ENCODE results near the gene ALPK3. TPM values are rescaled to one million over a fixed set of nuclear protein-coding genes. Genes with fewer than 3 reads are reported as not detected.
"Not testable (repeated sequence)": the region's sequence is repeated elsewhere in the genome, so short reads cannot be mapped to it uniquely, and the experiment has no call there.

The ALPK3 gene
- total RNA-seq, 2 experiments from 2014 or later = 0.18 to 0.24 TPM

- Mint-ChIP-seq H3K9me3 (ENCODE audit: insufficient read depth) (no peaks in the 10 kb centered on the region), H3K27ac (no peak overlapping the region), H3K4me3 (no peak overlapping the region), H3K36me3 (ENCODE audit: low read depth) (no peaks in the 10 kb centered on the region), H3K27me3 (ENCODE audit: low read depth) (peaks cover 16% of the 10 kb centered on the region), H3K4me1 (ENCODE audit: low read depth) (no peaks in the 10 kb centered on the region)
- ATAC-seq (no peak), DNase-seq (no peak)
- ChIA-PET CTCF (no interaction called here), POLR2A (no interaction called here)
These were observed 22.6 kb downstream of the ALPK3 start for GRCh38 chr15:84839714-84840113.

GRCh38 chr15:84840255-84840654 is 23.1 kb downstream of the ALPK3 start:
- ATAC-seq (no peak), DNase-seq (no peak)
- Mint-ChIP-seq H3K4me1 (ENCODE audit: low read depth) (no peaks in the 10 kb centered on the region), H3K27me3 (ENCODE audit: low read depth) (peaks cover 16% of the 10 kb centered on the region), H3K27ac (no peak overlapping the region), H3K9me3 (ENCODE audit: insufficient read depth) (no peaks in the 10 kb centered on the region), H3K4me3 (no peak overlapping the region), H3K36me3 (ENCODE audit: low read depth) (no peaks in the 10 kb centered on the region)
- CTCF ChIA-PET = no interaction called here
- POLR2A ChIA-PET = no interaction called here

GRCh38 chr15:84840741-84841429 is 23.7 kb downstream of the ALPK3 start:
- ChIA-PET CTCF (no interaction called here), POLR2A (no interaction called here)
- no peak overlapping the region for H3K27ac Mint-ChIP-seq

GRCh38 chr15:84842781-84843180 is 25.6 kb downstream of the ALPK3 start:
- CTCF ChIA-PET = no interaction called here
- H3K27ac Mint-ChIP-seq = no peak overlapping the region
- POLR2A ChIA-PET = no interaction called here
- H3K4me3 Mint-ChIP-seq = no peak overlapping the region
- H3K9me3 Mint-ChIP-seq (ENCODE audit: insufficient read depth) = peaks cover 12% of the 10 kb centered on the region
- no peaks in the 10 kb centered on the region for H3K4me1 Mint-ChIP-seq (ENCODE audit: low read depth)
- H3K27me3 Mint-ChIP-seq (ENCODE audit: low read depth) = peaks cover 5% of the 10 kb centered on the region
- peaks cover 7% of the 10 kb centered on the region for H3K36me3 Mint-ChIP-seq (ENCODE audit: low read depth)
- no peak for DNase-seq
- ATAC-seq = no peak

More at GRCh38 chr15:84840741-84841429, 23.7 kb downstream of the ALPK3 start:
- H3K27me3 Mint-ChIP-seq (ENCODE audit: low read depth) = peaks cover 14% of the 10 kb centered on the region
- DNase-seq = no peak
- H3K4me3 Mint-ChIP-seq = no peak overlapping the region
- ATAC-seq = no peak
- H3K9me3 Mint-ChIP-seq (ENCODE audit: insufficient read depth) = peaks cover under 1% of the 10 kb centered on the region
- H3K4me1 Mint-ChIP-seq (ENCODE audit: low read depth) = no peaks in the 10 kb centered on the region
- H3K36me3 Mint-ChIP-seq (ENCODE audit: low read depth) = no peaks in the 10 kb centered on the region

DNA sequence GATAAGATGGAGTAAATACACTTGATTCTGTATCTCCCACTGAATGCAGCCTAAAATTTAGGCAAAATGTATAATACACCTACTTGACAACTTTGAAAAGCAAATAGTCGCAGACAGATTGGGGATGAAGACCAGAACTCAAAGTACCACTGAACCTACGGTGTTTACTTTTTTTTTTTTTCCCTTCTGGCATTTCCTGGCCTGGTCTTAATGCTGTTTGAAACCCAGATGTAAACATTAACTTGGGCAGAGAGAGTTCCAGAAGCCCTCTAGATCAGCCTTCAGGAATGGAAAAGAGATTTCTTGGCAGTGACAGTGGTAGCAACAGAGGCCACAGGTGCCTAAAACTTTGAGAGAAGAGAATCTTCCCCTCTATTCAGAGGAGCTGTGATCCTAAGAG is 27.8 kb downstream of the ALPK3 start:
- DNase-seq (no peak), ATAC-seq (no peak)
- H3K27me3 Mint-ChIP-seq (ENCODE audit: low read depth) = peaks cover 5% of the 10 kb centered on the region
- H3K4me1 Mint-ChIP-seq (ENCODE audit: low read depth) = no peaks in the 10 kb centered on the region
- peaks cover 12% of the 10 kb centered on the region for H3K9me3 Mint-ChIP-seq (ENCODE audit: insufficient read depth)
- ChIA-PET POLR2A (interaction anchor here (0.6 kb wide), 1 partner anchor 659 kb away, joined by 5 read pairs; no protein-coding TSS in a partner anchor), CTCF (interaction anchor here (0.6 to 2.6 kb wide), 8 partner anchors 11 to 1980 kb away, joined by 3 to 12 read pairs (median 4); no protein-coding TSS in a partner anchor)
- no peak overlapping the region for H3K4me3 Mint-ChIP-seq
- no peak overlapping the region for H3K27ac Mint-ChIP-seq
- peaks cover 7% of the 10 kb centered on the region for H3K36me3 Mint-ChIP-seq (ENCODE audit: low read depth)

DNA sequence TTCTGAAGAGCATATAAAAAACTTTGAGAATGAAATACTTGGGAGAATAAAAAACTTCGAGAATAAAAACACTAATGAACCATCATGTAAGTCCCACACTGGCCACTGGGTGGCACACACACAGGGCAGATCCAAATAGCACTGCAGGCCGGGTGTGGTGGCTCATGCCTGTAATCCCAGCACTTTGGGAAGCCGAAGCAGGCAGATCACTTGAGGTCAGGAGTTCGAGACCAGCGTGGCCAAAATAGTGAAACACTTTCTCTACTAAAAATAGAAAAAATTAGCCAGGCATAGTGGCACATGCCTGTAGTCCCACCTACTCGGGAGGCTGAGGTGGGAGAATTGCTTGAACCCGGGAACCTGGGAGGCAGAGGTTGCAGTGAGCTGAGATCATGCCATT is 28.5 kb downstream of the ALPK3 start:
- CTCF ChIA-PET = interaction anchor here (0.7 to 2.6 kb wide), 8 partner anchors 11 to 1981 kb away, joined by 3 to 12 read pairs (median 4); no protein-coding TSS in a partner anchor
- H3K4me3 Mint-ChIP-seq; H3K27ac Mint-ChIP-seq; POLR2A ChIA-PET; H3K4me1 Mint-ChIP-seq (ENCODE audit: low read depth); ATAC-seq; H3K27me3 Mint-ChIP-seq (ENCODE audit: low read depth); H3K36me3 Mint-ChIP-seq (ENCODE audit: low read depth): not testable (repeated sequence)
- DNase-seq = peak; percentile 58
- H3K9me3 Mint-ChIP-seq (ENCODE audit: insufficient read depth) = peaks cover 12% of the 10 kb centered on the region

DNA sequence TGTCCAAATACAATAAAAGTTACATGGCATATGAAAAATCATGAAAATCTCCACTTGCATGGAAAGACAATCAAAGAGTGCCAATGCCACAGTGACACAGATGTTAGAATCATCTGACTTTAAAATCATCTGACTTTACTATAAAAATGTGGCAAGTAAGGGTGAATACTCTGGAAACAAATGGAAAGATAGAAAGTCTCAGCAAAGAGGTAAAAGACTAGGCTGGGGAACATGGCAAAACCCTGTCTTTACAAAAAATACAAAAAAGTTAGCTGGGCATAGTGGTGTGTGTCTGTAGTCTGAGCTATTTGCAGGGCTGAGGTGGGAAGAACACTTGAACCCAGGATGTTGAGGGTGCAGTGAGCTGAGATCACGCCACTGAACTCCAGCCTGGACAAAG is 29.1 kb downstream of the ALPK3 start:
- ATAC-seq (no peak), DNase-seq (no peak)
- H3K4me3 Mint-ChIP-seq = no peak overlapping the region
- H3K27ac Mint-ChIP-seq = no peak overlapping the region
- peaks cover 7% of the 10 kb centered on the region for H3K27me3 Mint-ChIP-seq (ENCODE audit: low read depth)
- ChIA-PET CTCF (interaction anchor here (0.7 to 2.6 kb wide), 6 partner anchors 12 to 157 kb away, joined by 3 to 12 read pairs (median 4); no protein-coding TSS in a partner anchor), POLR2A (no interaction called here)
- peaks cover 7% of the 10 kb centered on the region for H3K36me3 Mint-ChIP-seq (ENCODE audit: low read depth)
- peaks cover 12% of the 10 kb centered on the region for H3K9me3 Mint-ChIP-seq (ENCODE audit: insufficient read depth)
- no peaks in the 10 kb centered on the region for H3K4me1 Mint-ChIP-seq (ENCODE audit: low read depth)

DNA sequence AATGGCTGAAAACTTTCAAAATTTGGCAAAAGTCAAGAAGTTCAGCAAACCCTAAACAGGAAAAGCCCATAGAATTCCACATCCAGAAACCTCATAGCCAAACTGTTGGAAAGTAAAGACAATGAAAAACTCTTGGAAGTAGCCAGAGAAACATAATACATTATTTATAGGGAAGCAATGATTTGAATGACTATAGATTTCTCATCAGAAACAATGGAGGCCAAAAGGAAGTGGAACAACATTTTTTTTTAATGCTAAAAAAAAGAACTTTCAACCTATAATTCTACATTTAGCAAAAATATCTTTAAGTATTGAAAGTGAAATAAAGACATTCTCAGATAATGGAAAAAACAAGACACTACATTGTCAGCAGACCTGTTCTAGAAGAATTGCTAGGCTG is 30.2 kb downstream of the ALPK3 start:
- ATAC-seq (no peak), DNase-seq (no peak)
- no peak overlapping the region for H3K4me3 Mint-ChIP-seq
- POLR2A ChIA-PET = no interaction called here
- peaks cover 7% of the 10 kb centered on the region for H3K36me3 Mint-ChIP-seq (ENCODE audit: low read depth)
- H3K27ac Mint-ChIP-seq = no peak overlapping the region
- CTCF ChIA-PET = interaction anchor here (2.6 kb wide), 1 partner anchor 13 kb away, joined by 12 read pairs; no protein-coding TSS in a partner anchor
- no peaks in the 10 kb centered on the region for H3K4me1 Mint-ChIP-seq (ENCODE audit: low read depth)
- peaks cover 4% of the 10 kb centered on the region for H3K27me3 Mint-ChIP-seq (ENCODE audit: low read depth)
- peaks cover 12% of the 10 kb centered on the region for H3K9me3 Mint-ChIP-seq (ENCODE audit: insufficient read depth)

- POLR2A ChIA-PET = no interaction called here
- H3K27ac Mint-ChIP-seq = no peak overlapping the region
- CTCF ChIA-PET = interaction anchor here (0.5 to 1.8 kb wide), 2 partner anchors 76 to 254 kb away, joined by 3 to 6 read pairs; no protein-coding TSS in a partner anchor
- H3K4me3 Mint-ChIP-seq = no peak overlapping the region
- no peak for DNase-seq
- no peaks in the 10 kb centered on the region for H3K4me1 Mint-ChIP-seq (ENCODE audit: low read depth)
- no peak for ATAC-seq
- H3K36me3 Mint-ChIP-seq (ENCODE audit: low read depth) = no peaks in the 10 kb centered on the region
- H3K9me3 Mint-ChIP-seq (ENCODE audit: insufficient read depth) = peaks cover under 1% of the 10 kb centered on the region
- peaks cover 2% of the 10 kb centered on the region for H3K27me3 Mint-ChIP-seq (ENCODE audit: low read depth)
These were observed 35.1 kb downstream of the ALPK3 start for GRCh38 chr15:84852212-84852611.

DNA sequence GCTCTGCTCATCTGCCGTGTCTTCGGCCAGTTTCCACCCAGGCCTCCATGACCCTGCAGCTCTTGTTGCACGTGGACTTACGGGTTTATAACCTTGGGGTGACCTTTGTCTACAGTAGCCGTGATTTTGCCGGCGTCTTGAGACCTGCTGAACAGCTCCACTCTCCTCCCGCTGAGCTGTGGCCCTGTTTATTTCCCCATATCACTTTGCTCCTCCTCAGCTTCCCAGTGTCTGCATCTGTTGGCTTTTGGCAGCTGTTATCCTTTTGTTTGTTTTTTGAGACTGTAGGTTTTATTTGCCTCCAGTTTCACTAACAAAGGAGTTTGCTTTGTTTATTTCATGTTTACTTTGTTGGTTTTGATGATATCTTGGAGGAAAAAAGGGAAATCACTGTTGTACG is 38.0 kb downstream of the ALPK3 start:
- CTCF ChIA-PET = no interaction called here
- no peaks in the 10 kb centered on the region for H3K4me1 Mint-ChIP-seq (ENCODE audit: low read depth)
- no peaks in the 10 kb centered on the region for H3K9me3 Mint-ChIP-seq (ENCODE audit: insufficient read depth)
- ATAC-seq (no peak), DNase-seq (no peak)
- no peak overlapping the region for H3K27ac Mint-ChIP-seq
- peaks cover 2% of the 10 kb centered on the region for H3K27me3 Mint-ChIP-seq (ENCODE audit: low read depth)
- H3K4me3 Mint-ChIP-seq = no peak overlapping the region
- POLR2A ChIA-PET = no interaction called here
- H3K36me3 Mint-ChIP-seq (ENCODE audit: low read depth) = no peaks in the 10 kb centered on the region

- POLR2A ChIA-PET = no interaction called here
These were observed 38.6 kb downstream of the ALPK3 start for GRCh38 chr15:84855765-84856164.

GRCh38 chr15:84856731-84857417 is 39.7 kb downstream of the ALPK3 start:
- ChIA-PET CTCF (no interaction called here), POLR2A (no interaction called here)
- no peak overlapping the region for H3K27ac Mint-ChIP-seq
- no peak for DNase-seq
- no peaks in the 10 kb centered on the region for H3K9me3 Mint-ChIP-seq (ENCODE audit: insufficient read depth)
- H3K36me3 Mint-ChIP-seq (ENCODE audit: low read depth) = no peaks in the 10 kb centered on the region
- ATAC-seq = no peak
- no peak overlapping the region for H3K4me3 Mint-ChIP-seq
- no peaks in the 10 kb centered on the region for H3K27me3 Mint-ChIP-seq (ENCODE audit: low read depth)
- H3K4me1 Mint-ChIP-seq (ENCODE audit: low read depth) = no peaks in the 10 kb centered on the region

More at GRCh38 chr15:84855765-84856164, 38.6 kb downstream of the ALPK3 start:
- H3K9me3 Mint-ChIP-seq (ENCODE audit: insufficient read depth) = no peaks in the 10 kb centered on the region
- peaks cover 2% of the 10 kb centered on the region for H3K27me3 Mint-ChIP-seq (ENCODE audit: low read depth)
- ATAC-seq (no peak), DNase-seq (no peak)
- H3K4me1 Mint-ChIP-seq (ENCODE audit: low read depth) = no peaks in the 10 kb centered on the region
- H3K27ac Mint-ChIP-seq = no peak overlapping the region
- H3K4me3 Mint-ChIP-seq = no peak overlapping the region
- H3K36me3 Mint-ChIP-seq (ENCODE audit: low read depth) = no peaks in the 10 kb centered on the region
- CTCF ChIA-PET = no interaction called here
